ENCODE data around the gene SELENOO.

- TF ChIP-seq CTCF (IDR thresholded peaks at IDR 0.05 in 2 of 3, conservative IDR thresholded peaks at IDR 0.05 in 1 of 3; ENCODE audit: borderline replicate concordance in 1 of 3, insufficient read depth in 1 of 3, low read depth in 2 of 3, low read length in 2 of 3) (no peak), YY1 (IDR thresholded peaks at IDR 0.05; ENCODE audit: extremely low read depth, insufficient replicate concordance, low read depth, low read length) (no peak), JUND (IDR thresholded peaks at IDR 0.05) (no peak), FOSL1 (IDR thresholded peaks at IDR 0.05; ENCODE audit: low read depth) (no peak), CEBPB (IDR thresholded peaks at IDR 0.05; ENCODE audit: low read depth) (no peak), ELF1 (IDR thresholded peaks at IDR 0.05; ENCODE audit: borderline replicate concordance, low read depth) (no peak)
- TF ChIP-seq, protein P1, sequence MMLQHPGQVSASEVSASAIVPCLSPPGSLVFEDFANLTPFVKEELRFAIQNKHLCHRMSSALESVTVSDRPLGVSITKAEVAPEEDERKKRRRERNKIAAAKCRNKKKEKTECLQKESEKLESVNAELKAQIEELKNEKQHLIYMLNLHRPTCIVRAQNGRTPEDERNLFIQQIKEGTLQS (IDR thresholded peaks at IDR 0.05), result no peak
These were observed 649 bp downstream of the SELENOO start for GRCh38 chr22:50201191-50202129.

Measured in HCT116 (cell line).